SIG-M5 treated with dmso at 0.1 percent for 504 hours (cell line): ENCODE data around the gene RAX2.
"Not testable (repeated sequence)": the region's sequence is repeated elsewhere in the genome, so short reads cannot be mapped to it uniquely, and the experiment has no call there.

ENCODE experiments used
- DNase-seq: peaks from one replicate; lab custom pipeline; 2025; ENCODE audit not compliant: unreplicated experiment; lab: John Stamatoyannopoulos, UW

Gene RAX2

GRCh38 chr19:3778899-3779723 is 7.1 kb upstream of the RAX2 start:
- no peak for DNase-seq

GRCh38 chr19:3778104-3778867 is 6.3 kb upstream of the RAX2 start:
- DNase-seq = no peak

- DNase-seq = no peak
Measured at GRCh38 chr19:3776479-3777040, 4.5 kb upstream of the RAX2 start.

DNA sequence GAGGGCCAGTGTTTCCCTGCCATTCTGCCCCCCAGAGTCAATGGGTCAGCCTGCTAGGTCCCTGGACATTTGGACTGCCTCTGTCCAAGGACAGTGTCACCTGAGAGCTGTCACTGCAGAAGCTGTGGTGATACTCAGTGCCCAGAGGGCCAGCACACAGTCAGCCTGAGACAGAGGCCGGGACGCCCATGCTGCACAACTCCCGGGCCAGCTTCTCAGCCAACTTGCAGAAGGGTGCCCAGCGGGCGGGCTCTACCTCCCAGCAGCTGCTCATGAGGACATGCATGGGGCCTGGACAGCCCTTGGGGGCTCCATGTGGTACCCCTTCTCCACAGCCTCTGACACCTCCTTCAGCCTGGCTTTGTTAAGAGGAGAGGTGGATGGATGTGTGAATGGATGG is 3.8 kb upstream of the RAX2 start:
- no peak for DNase-seq

GRCh38 chr19:3775374-3775711 is 3.3 kb upstream of the RAX2 start:
- no peak for DNase-seq

DNA sequence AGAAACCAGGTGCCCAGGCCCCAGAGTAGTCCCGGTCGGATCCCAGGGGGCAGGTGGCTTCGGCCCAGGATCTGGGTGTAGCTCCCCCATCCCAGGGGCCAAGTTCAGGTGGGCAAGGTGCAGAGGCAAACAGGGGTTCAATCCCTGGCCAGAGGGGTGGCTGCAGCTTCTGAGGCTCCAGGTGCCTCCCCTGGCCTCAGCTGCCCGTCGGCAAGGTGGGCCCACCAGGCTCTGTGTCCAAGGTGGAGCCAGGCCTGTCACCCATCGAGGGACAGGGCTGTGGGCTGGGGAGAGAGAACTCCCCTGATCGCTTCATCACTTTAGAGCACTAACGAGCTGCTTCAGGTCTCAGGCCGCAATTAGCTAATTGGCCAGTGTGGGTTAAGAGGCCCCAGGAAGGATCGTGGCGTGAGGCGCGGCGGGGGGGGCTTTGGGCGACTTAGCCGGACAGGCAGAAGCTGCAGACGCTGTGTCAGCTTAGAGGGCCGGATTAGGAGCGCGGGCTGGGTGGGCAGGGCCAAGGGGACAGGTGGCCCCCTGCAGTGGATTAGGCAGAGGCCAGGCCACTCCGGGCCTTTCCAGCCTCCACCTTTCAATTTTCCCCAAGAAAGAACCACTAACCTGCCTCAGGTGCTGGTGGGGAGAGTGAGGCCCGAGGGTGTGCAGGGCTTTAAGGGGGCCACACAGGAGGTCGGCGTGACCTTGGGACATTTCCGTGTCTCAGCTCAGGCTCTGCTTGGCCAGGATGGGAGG is 2.8 kb upstream of the RAX2 start:
- no peak for DNase-seq

- DNase-seq = no peak
Measured at GRCh38 chr19:3773814-3774515, 1.9 kb upstream of the RAX2 start.

DNA sequence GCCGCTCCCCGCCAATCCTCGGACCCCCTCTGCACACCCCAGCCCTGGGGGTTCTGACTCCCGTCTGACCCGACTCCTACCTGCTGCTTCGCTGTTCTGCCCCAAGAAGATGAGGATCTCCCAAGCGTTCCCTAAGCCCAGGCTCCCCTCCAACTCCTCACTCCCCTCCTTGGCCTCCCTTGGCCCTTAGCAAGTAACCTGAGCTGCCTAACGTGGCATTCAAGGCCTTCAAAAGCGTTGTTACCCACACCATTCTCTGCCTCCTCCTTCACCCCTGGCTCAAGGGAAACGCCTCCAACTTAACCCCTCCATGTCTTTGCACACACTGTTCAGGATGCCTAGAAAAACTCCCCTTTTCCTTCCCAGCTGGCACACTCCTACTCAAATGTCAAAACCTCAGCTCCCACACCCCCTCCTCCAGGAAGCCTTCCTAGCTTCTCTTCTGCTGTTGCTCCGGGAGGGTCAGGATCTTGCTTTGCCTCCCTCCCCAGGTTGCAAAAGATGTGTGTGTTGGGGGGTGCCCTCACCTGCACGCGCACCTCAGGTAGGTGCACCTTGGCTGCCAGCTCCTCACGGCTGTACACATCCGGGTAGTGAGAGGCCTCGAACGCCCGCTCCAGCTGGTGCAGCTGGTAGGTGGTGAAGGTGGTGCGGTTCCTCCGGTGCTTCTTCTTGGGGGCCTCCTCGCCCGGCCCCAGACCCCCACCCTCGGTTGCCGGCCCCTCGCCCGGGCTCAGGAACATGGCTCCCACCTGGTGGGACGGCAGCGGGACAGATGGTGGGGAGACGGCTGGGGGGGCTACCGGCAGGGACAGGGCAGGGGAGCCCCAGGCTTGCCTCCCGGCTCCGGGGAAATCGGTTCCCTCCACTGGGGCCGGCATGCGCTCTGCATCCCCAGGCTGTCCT is 775 bp downstream of the RAX2 start:
- no peak for DNase-seq

DNA sequence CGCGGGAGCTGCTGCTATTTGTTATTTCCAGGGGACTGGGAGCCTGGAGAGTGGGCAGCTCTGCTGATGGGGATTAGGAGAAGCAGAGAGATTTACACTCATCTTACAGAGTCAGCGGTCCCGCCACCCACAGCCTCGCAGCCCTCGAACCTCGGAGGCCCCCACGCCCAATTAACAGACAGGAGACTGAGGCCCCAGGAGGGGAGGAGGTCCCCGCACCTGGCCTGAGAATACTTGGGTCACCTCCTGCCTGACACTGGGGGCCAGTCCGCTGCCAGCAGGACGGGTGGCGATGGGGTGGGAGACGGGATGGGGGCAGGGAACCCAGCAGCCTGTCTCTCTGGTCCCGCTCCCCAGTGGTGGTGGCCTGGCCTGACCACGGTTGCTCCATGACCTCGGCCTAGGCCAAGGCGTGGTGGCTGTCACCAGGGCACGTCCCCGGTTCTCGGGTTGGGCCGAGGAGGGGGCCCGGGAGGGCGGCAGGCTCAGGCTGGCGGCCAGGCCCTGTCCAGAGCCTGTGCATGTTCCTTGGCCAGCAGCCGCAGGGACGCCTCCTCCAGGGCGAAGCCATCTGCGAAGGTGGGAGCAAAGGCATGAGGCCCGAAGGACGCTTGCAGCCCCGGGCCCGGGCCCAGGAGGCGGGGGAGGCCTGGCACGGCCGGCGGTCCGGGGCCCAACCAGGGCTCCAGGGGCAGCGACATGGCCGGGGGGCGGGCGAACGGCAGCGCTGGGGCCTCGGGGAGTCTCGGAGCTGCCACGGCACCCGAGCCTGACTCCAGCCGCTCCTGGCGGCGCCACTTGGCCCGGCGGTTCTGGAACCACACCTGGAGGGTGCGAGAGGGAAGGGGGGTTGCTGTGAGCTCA is 1.7 kb downstream of the RAX2 start:
- DNase-seq = no peak

GRCh38 chr19:3769494-3769893 is 2.5 kb downstream of the RAX2 start:
- no peak for DNase-seq

GRCh38 chr19:3768748-3769099 is 3.3 kb downstream of the RAX2 start:
- DNase-seq = no peak

DNA sequence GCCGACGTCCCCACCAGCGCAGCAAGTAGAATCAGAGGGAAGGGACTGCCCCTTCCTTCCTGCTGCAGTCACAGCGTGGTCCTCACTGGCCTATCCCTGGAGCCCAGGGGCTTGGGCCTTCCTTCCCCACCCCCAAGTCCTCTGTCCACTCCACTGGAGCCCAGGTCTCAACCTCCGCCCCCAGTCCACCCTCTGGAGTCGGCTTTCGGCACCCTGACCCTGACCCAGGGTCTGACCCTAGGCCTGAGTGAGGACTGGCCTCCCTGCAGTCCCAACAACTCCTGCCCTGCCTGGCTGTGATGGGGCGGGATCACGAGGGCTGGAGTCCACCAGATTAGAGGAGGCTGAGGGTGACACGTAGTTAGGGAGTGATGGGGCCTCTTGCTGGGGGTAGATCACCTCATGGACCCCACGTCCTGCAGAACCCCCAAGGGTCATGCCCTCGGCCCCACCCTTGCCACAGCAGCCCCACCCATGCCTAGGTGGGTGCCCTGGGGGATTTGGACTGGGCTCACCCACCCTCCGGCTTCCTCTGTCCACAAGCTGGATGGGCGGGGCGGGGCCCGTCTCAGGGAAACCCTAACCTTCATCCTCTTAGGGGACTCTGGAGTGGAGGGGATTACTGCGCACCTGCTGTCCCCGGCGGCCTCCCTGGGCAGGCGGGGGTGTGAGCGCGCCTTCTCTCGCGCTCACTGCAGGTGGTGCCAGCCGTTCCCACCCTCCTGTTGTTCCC is 3.8 kb downstream of the RAX2 start:
- no peak for DNase-seq

DNA sequence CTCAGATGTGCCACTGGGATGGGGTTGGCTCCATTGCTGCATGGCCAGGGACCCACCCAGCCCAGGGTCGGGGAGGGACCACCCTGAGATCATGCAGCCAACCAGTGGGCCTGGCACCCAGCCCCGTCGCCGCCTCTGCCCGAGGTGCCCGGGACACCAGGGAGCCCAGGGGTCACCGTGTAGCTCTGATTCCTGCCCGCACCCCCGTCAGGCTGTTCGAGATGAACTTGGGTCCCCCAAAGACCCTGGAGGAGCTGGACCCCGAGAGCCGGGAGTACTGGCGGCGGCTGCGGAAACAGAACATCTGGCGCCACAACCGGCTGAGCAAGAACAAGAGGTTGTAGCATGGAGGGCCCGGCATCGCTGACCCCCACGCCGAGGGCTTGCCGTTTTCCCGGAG is 5.0 kb downstream of the RAX2 start:
- no peak for DNase-seq

- no peak for DNase-seq
Measured at GRCh38 chr19:3766520-3766919, 5.5 kb downstream of the RAX2 start.

GRCh38 chr19:3765757-3766156 is 6.3 kb downstream of the RAX2 start:
- not testable (repeated sequence) for DNase-seq

GRCh38 chr19:3765121-3765520 is 6.9 kb downstream of the RAX2 start:
- no peak for DNase-seq

DNA sequence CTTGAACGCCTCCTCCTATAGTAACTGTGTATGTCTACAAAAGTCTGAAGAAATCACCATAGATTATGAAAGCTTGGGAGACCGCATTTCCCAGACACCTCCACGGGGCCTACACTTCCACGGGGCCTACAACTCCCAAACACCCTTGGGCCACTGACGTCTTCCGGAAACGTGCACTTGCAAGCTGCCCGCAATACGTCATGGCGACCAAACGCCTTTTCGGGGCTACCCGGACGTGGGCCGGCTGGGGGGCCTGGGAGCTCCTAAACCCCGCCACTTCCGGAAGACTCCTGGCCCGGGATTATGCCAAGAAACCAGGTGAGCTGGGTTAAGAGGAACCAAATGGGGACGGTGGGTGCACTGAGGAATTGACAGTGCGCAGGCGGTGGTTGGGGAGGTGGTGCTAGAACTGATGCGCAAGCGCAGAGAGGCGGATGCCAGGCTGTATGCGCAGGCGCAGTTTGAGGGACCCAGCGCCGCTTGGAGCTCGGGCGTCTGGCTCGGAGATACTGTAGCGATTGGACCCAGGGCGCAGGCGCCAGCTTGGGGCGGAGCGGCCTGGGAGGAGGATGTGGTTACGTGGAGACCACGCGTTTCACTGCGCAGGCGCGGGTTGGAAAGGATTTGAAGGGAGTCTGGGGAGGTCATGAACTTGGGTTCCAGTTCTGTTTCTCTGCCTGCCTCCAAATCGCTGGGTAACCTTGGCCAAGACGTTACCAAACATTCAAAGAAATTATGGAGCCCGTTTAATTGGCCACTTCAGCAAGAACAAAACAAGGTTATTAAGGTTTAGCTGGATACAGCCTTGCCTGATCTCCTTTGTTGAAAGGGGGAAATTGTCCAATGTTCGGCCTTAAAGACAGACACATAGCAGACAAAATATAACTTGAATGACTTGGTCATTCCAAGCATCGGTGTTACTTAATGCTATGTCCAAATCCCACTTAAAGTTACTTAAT is 9.2 kb downstream of the RAX2 start, which contains the start of gene MRPL54:
Gene MRPL54 (plus strand): TSS at position 182 of the 959 bp plus-strand sequence. CDS start 19 bp downstream, at position 201.
- peak; percentile 99 for DNase-seq
